Stimulated activated CD8-positive, alpha-beta memory T cell treated with anti-CD3 and anti-CD28 coated beads, Interleukin-4, amount 100 ng/mL, for 24 hours (primary cell): ENCODE results near the gene LRRTM4.
"Not testable (repeated sequence)": the region's sequence is repeated elsewhere in the genome, so short reads cannot be mapped to it uniquely, and the experiment has no call there.

ENCODE experiments used
- DNase-seq: peaks from one replicate; pipeline ENCODE4 v3.0.0-alpha.2; 2020; ENCODE audit warnings: low read depth

LRRTM4 gene

DNA sequence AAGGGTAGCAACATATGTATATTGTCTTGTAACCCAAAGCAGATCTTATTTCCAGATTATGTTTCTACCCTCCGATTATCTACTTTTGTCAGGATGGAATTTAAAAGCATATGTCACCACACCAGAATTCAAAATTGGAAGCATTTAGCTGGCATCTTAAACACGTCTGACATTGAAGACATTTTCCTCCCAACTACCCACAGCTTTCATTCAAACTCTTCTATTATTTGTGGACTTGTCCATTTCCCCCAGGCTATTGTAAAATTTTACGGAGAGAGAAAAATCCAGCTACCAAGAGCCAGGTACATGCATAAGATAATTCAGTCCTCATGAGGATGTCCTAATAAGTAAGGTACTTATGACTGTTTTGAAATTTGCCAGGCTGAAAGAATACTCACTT lies 659.3 kb downstream of the LRRTM4 start:
- no peak for DNase-seq

DNA sequence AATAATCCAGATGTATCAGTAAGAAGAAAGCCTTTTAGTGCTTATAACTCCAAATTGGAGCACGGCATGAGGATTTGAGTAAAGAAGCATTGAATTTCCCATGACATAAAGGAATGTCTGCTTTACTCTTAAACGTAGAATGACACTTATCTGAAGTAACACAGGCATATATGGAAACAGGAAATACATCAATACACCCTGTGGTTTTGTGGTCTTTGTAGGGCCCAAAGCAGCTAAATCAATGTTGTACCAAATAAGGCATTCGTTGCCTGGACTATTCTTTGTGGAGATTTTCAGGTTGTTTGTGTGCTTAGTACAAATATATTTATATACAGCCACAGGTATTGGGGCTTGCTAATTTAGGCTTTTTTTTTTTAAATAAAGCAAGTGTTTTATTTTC lies 660.5 kb downstream of the LRRTM4 start:
- DNase-seq = no peak

DNA sequence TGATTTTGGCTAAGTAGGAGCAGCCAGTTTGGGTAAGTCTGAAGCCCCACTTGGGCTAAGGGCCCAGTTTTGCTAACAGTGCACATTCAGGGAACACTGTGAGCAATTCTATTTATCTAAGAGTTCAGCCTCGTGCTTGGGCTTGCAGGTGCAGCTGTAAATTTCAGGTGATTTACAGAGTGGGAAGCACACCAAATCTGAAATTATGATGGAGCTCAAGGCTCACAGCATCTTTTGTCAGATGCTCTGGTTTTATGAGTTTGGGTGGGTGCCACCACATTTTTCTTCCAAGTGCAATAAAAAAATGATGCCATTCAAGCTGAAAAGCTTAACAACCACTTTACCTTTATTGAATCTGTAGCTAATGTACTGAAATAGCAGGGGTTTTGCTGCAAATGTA lies 671.2 kb downstream of the LRRTM4 start:
- no peak for DNase-seq

DNA sequence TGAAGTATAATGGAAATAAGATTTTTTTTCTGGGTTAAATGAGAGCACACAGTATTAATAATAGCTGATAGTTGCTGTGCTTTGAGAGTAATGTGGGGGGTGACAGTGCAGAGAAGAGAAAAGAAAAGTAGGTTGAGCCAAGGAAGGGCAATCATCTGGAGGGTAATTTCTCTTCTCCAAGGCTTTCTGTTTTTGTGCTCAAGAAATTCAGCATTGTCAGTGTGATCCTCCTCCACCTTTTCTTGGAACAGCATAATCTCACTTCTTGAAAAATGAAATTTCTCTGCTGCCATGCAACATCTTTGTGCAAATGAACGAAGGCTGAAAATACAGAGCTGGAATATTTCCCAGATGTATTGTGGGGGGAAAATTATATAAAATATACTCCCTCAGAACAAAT lies 673.1 kb downstream of the LRRTM4 start:
- no peak for DNase-seq

DNA sequence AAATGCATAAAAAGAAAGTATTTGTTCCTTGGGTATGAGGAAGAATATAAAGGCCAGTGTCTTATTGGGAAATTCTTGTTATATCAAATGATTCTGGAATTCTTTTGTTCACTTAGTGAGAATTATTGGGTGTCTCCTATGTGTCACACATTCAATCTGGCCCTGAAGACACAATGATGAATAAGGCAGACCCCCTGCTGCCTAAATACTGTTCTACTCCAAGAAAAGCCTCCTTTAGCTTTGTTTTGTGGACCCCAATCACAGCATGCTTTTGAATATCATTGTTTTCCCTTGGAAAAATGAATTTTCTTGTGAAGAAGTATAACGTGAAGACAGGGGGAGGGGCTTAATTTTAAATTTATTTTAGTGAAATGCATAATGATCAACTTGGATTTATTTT lies 682.4 kb downstream of the LRRTM4 start:
- DNase-seq = no peak

DNA sequence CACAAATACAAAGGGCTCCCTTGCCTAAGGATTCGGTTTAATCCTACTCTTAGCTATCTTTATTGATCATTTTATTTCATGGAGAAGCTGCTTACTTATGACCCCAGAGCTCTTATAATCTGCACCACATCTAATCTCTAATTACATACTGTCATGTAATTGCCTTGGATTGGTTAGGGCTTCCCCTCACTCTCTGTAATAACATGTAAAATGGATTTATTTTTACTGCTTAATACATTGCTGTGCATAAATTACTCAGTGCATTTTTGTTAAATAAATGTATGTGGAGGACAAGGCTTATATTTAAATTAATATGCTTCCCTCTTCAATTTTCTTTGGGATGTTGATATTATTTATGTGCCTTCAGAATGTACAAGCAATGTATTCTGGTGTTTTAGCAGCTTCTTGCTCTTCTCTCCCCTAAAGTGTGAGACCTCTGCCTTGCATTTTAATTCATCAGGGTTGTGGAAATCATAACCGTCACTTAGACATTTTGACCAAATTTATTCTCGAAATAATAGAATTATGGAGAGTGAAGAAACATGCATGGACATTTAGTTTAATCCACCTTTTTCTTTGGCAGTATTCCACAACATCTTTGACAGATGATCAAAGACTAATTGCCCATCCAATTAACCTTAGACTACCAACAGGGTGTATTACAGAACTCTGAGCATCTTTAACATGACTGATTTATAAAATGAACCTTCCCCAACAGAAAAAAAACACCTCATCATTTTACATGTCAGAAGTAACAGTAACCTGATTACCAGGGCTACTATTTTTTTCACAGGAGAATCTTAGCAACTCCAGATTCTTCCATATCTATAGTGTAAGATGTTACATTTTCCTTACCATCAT lies 692.6 kb downstream of the LRRTM4 start:
- DNase-seq = no peak

DNA sequence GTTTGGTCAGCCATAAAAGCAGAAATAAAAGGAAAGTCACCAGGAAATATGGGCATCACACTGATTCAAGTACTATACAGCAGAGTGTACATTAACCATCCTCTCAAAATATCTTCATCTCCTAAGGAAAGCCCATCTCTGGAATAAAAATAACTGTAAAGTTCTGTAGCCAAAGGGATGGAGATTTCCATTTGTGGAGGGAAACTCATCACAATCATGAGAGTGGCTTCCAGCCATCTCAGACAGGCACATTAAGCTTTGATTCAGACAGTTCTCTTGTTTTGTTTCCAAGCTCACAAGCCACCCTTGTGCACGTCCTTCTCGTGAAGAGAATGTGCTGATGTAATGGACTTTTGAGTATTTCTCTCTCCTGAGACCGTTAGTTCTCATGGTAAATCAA lies 695.5 kb downstream of the LRRTM4 start:
- no peak for DNase-seq

DNA sequence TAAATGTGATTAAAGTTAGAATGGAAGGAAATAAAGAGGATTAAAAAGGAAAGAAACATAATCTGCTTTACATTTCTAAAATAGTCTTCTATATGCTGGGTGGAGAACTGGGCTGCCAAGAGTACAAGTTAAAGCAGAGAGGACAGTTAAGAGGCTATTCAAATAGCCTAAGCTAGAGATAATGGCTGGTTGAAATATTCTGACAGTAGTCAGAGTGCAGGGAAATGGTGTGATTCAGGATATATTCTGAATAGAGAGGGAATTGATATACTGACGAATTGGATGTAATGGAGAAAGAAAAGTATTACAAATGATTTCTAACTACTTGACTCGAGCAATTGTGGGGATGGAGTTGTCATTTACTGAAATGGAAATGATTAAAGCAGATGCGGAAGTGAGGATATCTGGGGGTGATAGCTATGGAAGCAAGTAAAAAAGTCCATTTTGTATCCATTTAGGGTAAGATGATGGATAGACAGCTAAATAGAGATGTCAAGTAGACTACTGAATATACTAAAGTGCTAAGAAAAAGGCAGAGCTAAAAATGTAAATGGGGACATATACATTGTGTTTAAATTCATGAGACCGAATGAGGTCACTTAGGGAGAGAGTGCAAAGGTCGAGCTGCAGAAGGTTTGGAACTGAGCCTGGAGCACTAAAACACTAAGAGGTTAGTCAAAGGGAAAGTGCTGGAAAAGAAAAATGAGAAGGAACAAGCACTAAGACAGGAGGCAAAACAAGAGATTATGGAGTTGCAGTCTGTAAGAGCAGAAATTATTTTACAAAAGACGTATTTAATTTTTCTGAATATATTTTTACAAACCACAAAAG lies 696.8 kb downstream of the LRRTM4 start:
- no peak for DNase-seq

DNA sequence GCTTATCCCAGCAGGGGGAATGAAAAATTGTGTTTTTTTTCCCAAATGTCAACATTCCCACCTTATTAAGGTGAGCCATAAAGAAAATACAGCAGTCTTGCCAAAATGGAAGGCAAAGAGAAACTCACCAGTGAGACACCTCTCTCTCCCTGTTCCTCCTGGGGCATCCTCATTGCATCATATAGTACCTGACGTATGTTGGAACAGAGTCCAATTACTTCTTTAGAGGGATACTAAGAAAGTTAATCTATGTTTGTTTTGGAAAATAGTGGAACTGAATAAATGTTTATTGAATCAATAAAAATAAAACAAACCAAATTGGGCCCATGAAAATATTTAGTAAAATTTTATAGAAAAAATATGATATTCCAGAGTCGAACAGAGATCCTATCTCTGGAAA lies 700.4 kb downstream of the LRRTM4 start:
- no peak for DNase-seq

DNA sequence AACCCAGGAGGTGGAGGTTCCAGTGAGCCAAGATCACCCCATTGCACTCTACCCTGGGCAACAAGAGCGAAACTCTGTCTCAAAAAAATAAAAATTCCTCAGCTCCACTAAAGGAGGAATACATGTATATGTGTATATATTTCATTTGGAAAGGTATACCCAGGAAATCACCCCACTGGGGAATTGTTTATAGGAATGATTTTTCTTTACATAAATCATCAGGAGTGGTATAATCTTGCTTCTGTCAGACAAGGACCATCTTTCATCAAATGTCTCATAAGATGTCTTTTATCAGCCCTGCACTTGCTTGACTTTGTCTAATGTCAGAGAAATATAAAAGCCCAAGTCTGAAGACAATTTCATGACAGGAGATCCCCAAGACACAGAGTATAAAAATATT lies 709.1 kb downstream of the LRRTM4 start:
- no peak for DNase-seq

DNA sequence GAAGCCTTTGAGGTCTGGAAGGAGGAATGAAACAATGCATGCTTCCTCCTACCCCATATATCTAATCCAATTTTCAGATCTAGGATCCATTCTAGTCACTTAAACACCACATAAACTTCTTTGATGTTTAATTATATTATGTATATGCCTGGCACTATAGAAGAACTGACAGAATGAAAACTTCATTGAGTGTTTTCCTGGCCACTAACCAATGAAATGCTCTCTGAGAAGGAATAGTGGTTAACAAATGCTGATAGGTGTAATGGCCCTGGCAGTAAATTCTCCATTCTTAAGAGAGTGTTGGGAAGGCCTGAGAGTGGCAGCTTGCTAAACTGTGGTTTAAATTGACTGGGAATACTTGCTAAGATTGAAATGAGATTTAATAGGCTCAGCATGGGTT lies 710.0 kb downstream of the LRRTM4 start:
- no peak for DNase-seq

DNA sequence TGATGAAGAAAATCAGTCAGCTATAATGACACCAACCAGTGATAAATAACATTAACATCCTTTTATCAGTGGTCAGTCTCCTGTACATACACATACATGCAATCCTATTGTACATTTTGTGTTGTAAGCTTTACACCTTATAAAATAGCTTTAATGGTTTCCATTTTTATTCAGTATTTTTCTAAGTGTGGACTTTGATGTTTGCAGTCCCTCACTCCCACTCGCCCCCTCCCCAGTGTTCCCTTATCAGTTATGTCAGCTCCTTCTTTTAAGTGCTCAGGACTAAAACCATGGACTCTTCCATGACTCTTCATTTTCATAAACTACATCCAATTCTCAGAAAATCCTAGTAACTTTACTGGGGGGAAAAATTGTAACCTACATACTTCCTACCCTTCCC lies 713.0 kb downstream of the LRRTM4 start:
- DNase-seq = no peak

DNA sequence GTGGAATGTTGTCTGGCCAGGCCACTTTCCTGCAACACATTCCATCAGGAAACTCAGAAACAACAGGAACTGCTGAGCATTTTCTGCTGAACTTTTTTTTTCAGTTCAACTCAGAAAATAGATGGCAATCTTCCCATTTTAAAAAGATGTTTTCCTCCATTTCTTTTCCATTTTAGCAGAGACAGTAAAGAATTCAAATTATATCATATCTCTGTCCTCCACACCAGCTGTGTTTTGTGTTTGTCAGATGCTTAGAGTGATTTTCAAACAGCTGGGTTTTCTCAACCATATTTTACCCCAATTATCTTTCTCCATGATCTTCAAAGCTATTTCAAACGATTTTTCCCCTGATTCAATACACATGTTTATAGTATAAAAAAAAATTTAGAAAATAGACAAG lies 713.4 kb downstream of the LRRTM4 start:
- DNase-seq = no peak

DNA sequence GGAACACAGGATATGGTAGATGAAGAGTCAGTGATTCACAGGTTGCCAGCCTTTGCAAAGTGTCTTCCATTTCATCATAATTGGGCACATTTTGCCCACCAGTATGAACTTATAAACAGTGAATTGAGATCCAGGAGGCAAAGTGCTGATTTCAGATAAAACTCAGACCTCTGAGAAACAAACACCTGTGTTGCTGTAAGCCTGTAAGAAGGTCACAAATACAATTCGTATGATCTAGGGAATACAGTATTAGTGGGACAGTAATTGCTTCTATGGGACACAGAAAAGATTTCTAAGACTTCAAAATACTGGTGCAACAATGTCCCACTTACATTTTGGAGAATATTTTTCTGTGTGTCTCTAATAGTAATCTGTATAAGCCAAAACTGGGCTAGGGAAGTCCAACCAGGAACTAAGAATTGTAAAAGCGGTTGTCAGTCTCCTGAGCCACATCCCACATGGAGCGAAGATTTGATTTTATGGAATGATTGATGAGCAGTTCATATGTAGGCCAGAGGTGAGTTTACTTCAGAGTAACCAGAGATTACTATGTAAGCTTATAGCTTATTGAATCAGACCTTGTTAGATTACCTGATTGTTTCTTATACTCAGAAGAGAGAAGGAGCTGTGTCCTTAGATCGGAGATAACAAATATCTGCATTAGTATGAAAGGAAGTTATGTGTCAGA lies 728.4 kb downstream of the LRRTM4 start:
- DNase-seq = no peak

DNA sequence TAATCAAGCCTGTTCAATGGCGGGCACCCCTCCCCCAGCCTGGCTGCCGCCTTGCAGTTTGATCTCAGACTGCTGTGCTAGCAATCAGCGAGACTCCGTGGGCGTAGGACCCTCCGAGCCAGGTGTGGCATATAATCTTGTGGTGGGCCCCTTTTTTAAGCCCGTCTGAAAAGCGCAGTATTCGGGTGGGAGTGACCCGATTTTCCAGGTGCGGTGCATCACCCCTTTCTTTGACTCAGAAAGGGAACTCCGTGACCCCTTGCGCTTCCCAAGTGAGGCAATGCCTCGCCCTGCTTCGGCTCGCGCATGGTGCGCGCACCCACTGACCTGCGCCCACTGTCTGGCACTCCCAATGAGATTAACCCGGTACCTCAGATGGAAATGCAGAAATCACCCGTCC lies 740.9 kb downstream of the LRRTM4 start:
- not testable (repeated sequence) for DNase-seq

DNA sequence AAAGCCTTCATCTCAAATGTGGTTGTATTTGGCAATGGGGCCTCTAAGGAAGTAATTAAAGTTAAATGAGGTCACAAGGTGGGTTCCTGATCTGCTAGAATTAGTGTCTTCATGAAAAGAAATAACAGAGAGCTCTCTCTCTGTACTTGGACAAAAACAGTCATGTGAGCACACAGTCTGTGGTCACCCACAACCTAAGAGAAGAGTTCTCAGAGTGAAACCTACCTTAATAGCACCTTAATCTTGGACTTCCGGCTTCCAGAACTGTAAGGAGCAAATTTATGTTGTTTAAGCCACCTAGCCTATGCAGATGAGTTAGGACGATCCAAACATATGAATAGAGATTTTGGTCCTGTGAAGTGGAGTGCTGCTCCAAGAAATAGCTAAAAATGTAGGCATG lies 758.9 kb downstream of the LRRTM4 start:
- DNase-seq = no peak

DNA sequence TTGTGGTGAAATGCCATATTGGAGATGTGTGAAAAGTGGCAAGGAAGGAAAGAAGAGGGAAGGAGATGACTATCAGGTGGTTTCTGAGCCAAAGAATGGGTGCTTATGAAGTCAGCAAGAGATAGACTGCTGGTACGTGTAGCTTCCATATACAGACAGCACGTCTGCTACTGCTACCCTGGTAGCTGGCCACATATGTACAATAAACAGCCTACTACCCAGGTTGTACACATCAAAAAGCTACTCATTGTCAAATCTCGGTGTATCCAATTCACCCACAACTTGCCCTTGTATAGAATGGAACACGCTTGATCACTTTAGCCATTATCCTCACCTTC lies 761.8 kb downstream of the LRRTM4 start:
- DNase-seq = no peak

DNA sequence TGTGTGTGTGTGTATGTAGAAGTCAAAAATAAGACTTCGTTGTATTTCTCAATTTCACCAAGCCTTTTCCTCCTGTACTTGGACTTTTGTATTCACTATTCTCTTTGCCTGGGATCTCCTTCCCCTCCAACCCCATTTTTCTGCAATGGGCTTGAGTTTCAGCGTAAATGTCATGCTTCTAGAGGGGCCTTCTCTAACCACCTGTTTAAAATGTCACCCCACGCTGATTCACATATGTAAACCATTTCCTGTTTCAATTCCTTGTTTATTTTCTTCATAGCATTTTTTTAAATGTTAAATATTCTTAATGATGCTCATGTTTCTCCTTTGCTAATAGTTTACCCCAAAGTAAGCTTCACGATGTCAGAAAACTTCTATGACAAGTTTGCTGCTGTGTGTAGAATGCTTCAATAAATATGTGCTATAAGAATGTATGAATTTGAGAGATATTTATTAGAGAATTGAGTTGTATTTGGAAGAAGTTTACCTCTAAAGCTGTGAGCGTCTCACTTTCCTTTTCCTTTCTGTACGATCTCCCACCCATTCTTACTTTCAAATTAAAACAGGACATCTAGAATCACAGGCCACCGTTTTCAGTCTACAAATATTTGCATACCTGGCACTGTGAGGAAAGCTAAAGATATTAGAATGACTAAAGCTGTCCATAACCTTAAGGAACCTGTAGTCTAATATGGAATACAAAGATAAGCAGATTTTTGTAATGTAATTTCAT lies 762.4 kb downstream of the LRRTM4 start:
- no peak for DNase-seq

DNA sequence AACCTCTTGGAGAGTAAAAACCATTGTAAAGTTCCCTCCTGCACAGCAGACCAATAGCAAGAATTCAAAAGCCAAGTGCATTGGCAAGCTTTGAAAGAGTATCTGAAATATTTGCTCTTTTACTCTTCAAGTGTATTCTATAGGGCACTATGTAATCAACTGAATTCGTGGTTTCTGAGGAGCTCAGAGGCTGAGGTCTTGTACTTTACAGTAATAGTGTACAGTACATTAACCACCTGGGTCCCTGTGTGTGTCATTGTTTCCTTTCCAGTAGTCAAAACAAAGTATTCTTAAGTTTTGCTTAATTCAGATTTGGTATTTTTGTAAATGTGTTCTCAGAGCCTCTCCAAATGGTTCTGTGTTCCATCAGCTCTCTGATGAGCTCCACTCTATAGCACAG lies 769.7 kb downstream of the LRRTM4 start:
- no peak for DNase-seq

DNA sequence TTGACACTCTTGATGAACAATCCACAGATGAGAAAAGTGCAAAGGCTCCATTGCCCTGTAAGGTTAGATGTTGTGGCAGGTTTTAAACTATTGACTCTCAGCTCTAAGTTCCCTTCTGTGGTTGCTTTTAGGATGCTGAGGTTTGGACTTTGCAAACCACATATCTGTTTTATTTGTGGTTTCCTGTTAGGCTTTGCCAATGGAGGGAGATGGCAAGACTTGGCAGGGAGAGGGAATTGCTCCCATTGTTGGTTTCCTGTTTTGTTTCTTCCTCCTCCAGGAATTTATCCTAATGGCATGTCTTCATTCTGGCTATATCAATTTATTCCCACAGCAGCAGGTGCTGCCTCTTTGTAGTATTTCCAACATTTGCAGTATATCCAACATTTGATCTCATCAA lies 772.3 kb downstream of the LRRTM4 start:
- DNase-seq = no peak

DNA sequence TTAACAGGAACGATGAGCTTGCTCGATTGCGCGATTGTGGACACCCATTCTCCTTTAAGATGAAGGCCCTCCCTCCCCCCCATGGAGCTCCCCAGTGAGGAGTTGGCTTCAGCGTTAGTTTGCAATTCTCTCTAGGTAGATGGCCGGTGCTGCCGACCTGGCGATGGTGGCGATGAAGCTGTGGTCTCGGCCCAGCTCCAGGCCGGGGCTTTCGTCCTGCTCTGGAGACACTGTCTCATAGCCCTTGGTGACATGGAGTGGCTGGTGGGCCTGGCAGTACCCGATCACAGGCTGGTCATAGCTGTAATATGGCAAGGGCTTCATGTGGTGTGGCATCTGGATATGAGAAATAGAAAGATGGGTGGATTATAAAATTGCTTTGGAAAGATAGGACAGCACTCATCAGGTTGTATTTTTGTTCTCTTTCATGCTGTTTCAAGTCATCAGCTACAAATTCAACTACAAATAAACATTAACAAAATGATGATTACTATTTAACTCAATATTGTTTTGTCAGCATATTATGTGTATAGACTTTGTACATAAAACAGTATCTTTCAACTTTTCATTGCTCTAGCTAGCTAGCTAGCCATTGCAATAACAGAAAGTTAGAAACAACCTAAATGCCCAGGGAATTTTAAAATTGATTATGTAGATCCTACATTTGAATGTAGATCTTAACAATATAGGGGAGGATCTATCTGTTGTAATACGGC lies 773.4 kb downstream of the LRRTM4 start:
- no peak for DNase-seq

DNA sequence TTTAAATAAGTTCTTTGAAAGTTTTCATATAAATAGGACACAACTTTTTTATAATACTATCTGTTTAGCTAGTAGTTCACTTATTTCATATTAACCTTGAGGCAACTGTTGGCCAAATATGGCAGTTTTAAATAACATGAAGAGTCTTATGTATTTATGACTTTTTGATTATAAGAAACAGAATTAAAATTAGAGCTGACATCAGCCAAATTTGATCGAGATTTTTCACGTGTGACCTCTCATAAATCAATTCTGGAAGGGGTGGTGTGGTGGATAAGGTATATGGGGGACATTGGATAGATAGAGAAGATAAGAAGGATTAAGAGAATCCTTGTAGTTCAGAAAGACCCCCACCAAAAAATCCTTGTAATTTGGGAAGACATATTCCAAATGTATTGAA lies 776.6 kb downstream of the LRRTM4 start:
- no peak for DNase-seq
